NCI-H748 treated with DMSO at 0.1 percent for 48 hours (cell line): Measurements from ENCODE around the gene VCX.
A peak's percentile ranks its signal among the peaks of the same experiment; 100 is the strongest.
"Not testable (repeated sequence)": the region's sequence is repeated elsewhere in the genome, so short reads cannot be mapped to it uniquely, and the experiment has no call there.

Source experiments
- DNase-seq: peaks from one replicate; lab custom pipeline; 2025; lab: John Stamatoyannopoulos, UW

The VCX gene

GRCh38 chrX:7842871-7843270 is at the start of gene VCX:
Gene VCX, plus strand, starts transcription at chrX:7843171. Its CDS starts 33 bp downstream, at chrX:7843204.
- DNase-seq, result not testable (repeated sequence)

GRCh38 chrX:7798327-7798726 is 44.6 kb upstream of the VCX start:
- DNase-seq, result no peak

- no peak for DNase-seq
These were observed 41.3 kb upstream of the VCX start for GRCh38 chrX:7801711-7802110.

GRCh38 chrX:7815166-7815805 is 27.7 kb upstream of the VCX start:
- DNase-seq, result no peak

GRCh38 chrX:7828594-7828993 is 14.4 kb upstream of the VCX start:
- peak; percentile 11 for DNase-seq

GRCh38 chrX:7841084-7841805 is 1.7 kb upstream of the VCX start:
- DNase-seq, result no peak

- DNase-seq, result no peak
These were observed 9.2 kb downstream of the VCX start for GRCh38 chrX:7852166-7852565.

GRCh38 chrX:7872042-7872441 is 29.1 kb downstream of the VCX start:
- DNase-seq, result no peak

GRCh38 chrX:7876957-7877356 is 34.0 kb downstream of the VCX start:
- no peak for DNase-seq

GRCh38 chrX:7889135-7889534 is 46.2 kb downstream of the VCX start:
- no peak for DNase-seq

- no peak for DNase-seq
These were observed 46.7 kb downstream of the VCX start for GRCh38 chrX:7889680-7890079.

- no peak for DNase-seq
These were observed 49.0 kb downstream of the VCX start for GRCh38 chrX:7891928-7892327.
